Panc1 (cell line): Measurements from ENCODE around the gene KIZ.

Source experiments
- CTCF ChIP-seq: fragments of 450-650 bp; IDR thresholded peaks from 2 replicates; pipeline ENCODE4 v1.5.1; 2017; ENCODE audit warnings: mild to moderate bottlenecking
- POLR2AphosphoS5 ChIP-seq: IDR thresholded peaks from 2 replicates; pipeline ENCODE4 v1.6.1; 2012; ENCODE audit warnings: mild to moderate bottlenecking, low read depth, low read length, moderate library complexity

DNA sequence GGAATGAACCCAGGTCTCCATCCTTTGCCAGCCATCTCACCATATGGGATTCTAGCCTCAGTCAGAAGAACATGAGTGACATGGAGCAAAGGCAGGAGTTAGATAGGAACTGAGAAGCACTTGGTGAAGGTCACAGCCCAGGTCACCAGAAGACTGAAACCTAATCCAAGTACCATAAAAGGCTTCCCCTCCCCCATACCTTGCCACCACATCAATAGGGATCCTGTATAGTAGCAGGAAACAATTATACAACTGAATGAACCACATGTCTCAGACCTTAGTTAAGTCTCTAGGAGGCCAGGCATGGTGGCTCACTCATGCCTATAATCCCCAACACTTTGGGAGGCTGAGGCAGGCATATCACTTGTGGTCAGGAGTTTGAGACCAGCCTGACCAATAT is 49.6 kb downstream of the KIZ start:
- TF ChIP-seq POLR2AphosphoS5 (no peak), CTCF (no peak)
